H1 (cell line): ENCODE measurements around the gene PPP1R9A.

Source experiments
- CHD2 ChIP-seq: IDR thresholded peaks from 2 replicates; pipeline ENCODE4 v1.6.1; 2012; ENCODE audit warnings: low read length, improper control_type of control experiment
- CREB1 ChIP-seq: IDR thresholded peaks from 2 replicates; pipeline ENCODE4 v1.6.1; 2012; ENCODE audit warnings: inconsistent platforms
- GABPA ChIP-seq: IDR thresholded peaks from 2 replicates; pipeline ENCODE4 v1.6.1; 2011; ENCODE audit warnings: mild to moderate bottlenecking, low read length, moderate library complexity, borderline replicate concordance; ENCODE audit not compliant: insufficient read depth
- MAFK ChIP-seq: IDR thresholded peaks from 2 replicates; pipeline ENCODE4 v1.6.1; 2012; ENCODE audit warnings: low read depth, mild to moderate bottlenecking, improper control_type of control experiment, low read length
- NANOG ChIP-seq: IDR thresholded peaks from 2 replicates; pipeline ENCODE4 v1.6.1; 2011; ENCODE audit warnings: low read length, low read depth, mild to moderate bottlenecking, inconsistent platforms; ENCODE audit not compliant: insufficient read depth, poor library complexity, severe bottlenecking
- POLR2A ChIP-seq, 2 experiments: IDR thresholded peaks; 1 replicate in 1 of 2; 2 replicates in 1 of 2; pipeline ENCODE4 v1.6.1; 2011; ENCODE audit warnings: low read depth in 2 of 2, low read length in 2 of 2, mild to moderate bottlenecking in 2 of 2; ENCODE audit errors: control extremely low read depth in 1 of 2
- POLR2AphosphoS5 ChIP-seq: IDR thresholded peaks from 2 replicates; pipeline ENCODE4 v1.6.1; 2011; ENCODE audit warnings: low read depth, low read length
- RAD21 ChIP-seq, 2 experiments: IDR thresholded peaks in 1 of 2; conservative IDR thresholded peaks in 1 of 2; 2 replicates each; pipeline ENCODE4 v1.6.1; 2011; ENCODE audit warnings: low read depth in 2 of 2, low read length in 2 of 2, improper control_type of control experiment in 1 of 2, inconsistent platforms in 1 of 2, mild to moderate bottlenecking in 1 of 2, moderate library complexity in 1 of 2
- SAP30 ChIP-seq: fragments of 300-600 bp; sonication (generic); IDR thresholded peaks from 2 replicates; pipeline ENCODE4 v1.7.1; 2012; ENCODE audit warnings: low read length, moderate library complexity, mild to moderate bottlenecking, inconsistent platforms; ENCODE audit not compliant: insufficient read depth, insufficient replicate concordance
- ZNF274 ChIP-seq: IDR thresholded peaks from 2 replicates; pipeline ENCODE4 v1.7.0; 2012; ENCODE audit warnings: low read length, borderline replicate concordance; ENCODE audit errors: extremely low read depth
- TF ChIP-seq, protein P1 (sequence below), 3 experiments: IDR thresholded peaks; 1 replicate in 2 of 3; 2 replicates in 1 of 3; pipeline versions ENCODE4 v1.5.1 to v1.6.1; 2011; ENCODE audit warnings: low read length in 3 of 3, mild to moderate bottlenecking in 3 of 3, inconsistent platforms in 2 of 3, low read depth in 1 of 3, moderate library complexity in 1 of 3; ENCODE audit not compliant: insufficient read depth in 1 of 3; ENCODE audit errors: control extremely low read depth in 1 of 3
- TF ChIP-seq, protein P2 (sequence below): IDR thresholded peaks from 2 replicates; pipeline ENCODE4 v1.6.1; 2011; ENCODE audit warnings: low read depth, mild to moderate bottlenecking, low read length; ENCODE audit not compliant: insufficient read depth

DNA sequence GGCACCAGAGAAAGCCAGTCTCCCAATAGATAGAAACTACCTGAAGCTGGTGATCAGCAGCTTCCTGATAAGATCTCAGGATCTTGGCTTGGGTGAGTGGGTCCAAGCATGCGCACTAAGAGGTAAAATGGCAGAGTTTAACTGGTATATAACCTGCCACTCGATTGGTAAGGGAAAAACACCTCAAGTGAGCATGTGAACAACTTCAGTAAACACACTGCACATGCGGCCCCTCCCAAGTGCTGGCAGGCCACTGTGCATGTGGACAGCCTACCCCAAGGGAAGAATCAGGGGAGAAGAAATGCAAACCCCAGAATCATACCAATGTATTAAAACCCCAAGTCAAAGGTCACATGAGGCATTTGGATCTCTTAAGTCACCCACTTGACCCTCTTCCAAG, 434.6 kb downstream of the PPP1R9A start:
- no peak for TF ChIP-seq MAFK
- TF ChIP-seq POLR2A (IDR thresholded peaks at IDR 0.05; ENCODE audit: control extremely low read depth in 1 of 2, low read depth in 2 of 2, low read length in 2 of 2): no peak
- no peak for TF ChIP-seq RAD21 (IDR thresholded peaks at IDR 0.05 in 1 of 2, conservative IDR thresholded peaks at IDR 0.05 in 1 of 2; ENCODE audit: low read depth in 2 of 2, low read length in 2 of 2)
- TF ChIP-seq, protein P1, sequence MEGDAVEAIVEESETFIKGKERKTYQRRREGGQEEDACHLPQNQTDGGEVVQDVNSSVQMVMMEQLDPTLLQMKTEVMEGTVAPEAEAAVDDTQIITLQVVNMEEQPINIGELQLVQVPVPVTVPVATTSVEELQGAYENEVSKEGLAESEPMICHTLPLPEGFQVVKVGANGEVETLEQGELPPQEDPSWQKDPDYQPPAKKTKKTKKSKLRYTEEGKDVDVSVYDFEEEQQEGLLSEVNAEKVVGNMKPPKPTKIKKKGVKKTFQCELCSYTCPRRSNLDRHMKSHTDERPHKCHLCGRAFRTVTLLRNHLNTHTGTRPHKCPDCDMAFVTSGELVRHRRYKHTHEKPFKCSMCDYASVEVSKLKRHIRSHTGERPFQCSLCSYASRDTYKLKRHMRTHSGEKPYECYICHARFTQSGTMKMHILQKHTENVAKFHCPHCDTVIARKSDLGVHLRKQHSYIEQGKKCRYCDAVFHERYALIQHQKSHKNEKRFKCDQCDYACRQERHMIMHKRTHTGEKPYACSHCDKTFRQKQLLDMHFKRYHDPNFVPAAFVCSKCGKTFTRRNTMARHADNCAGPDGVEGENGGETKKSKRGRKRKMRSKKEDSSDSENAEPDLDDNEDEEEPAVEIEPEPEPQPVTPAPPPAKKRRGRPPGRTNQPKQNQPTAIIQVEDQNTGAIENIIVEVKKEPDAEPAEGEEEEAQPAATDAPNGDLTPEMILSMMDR (IDR thresholded peaks at IDR 0.05; ENCODE audit: control extremely low read depth in 1 of 3, insufficient read depth in 1 of 3, low read depth in 1 of 3, low read length in 3 of 3): no peak
- TF ChIP-seq ZNF274: no peak
- TF ChIP-seq CREB1: no peak
- TF ChIP-seq, protein P2, sequence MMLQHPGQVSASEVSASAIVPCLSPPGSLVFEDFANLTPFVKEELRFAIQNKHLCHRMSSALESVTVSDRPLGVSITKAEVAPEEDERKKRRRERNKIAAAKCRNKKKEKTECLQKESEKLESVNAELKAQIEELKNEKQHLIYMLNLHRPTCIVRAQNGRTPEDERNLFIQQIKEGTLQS: no peak
- no peak for TF ChIP-seq GABPA
- no peak for TF ChIP-seq NANOG
- TF ChIP-seq CHD2: no peak
- TF ChIP-seq POLR2AphosphoS5: no peak
- no peak for TF ChIP-seq SAP30
